ENCODE results near the gene ATP6V1D.
"Not testable (repeated sequence)": the region's sequence is repeated elsewhere in the genome, so short reads cannot be mapped to it uniquely, and the experiment has no call there.

- TF ChIP-seq CTCF (IDR thresholded peaks at IDR 0.05 in 2 of 3, conservative IDR thresholded peaks at IDR 0.05 in 1 of 3; ENCODE audit: borderline replicate concordance in 1 of 3, insufficient read depth in 1 of 3, low read depth in 2 of 3, low read length in 2 of 3); YY1 (IDR thresholded peaks at IDR 0.05; ENCODE audit: extremely low read depth, insufficient replicate concordance, low read depth, low read length); POLR2AphosphoS5 (IDR thresholded peaks at IDR 0.05; ENCODE audit: low read depth, low read length); EZH2 (IDR thresholded peaks at IDR 0.05); EZH2phosphoT487 (IDR thresholded peaks at IDR 0.05; ENCODE audit: borderline replicate concordance); ZNF274 (IDR thresholded peaks at IDR 0.05; ENCODE audit: low read depth, low read length); REST (IDR thresholded peaks at IDR 0.05; ENCODE audit: low read depth); CEBPB (IDR thresholded peaks at IDR 0.05; ENCODE audit: low read depth); MAX (IDR thresholded peaks at IDR 0.05); SP1 (IDR thresholded peaks at IDR 0.05; ENCODE audit: low read depth); POLR2A (IDR thresholded peaks at IDR 0.05; ENCODE audit: borderline replicate concordance, extremely low read depth, insufficient read depth, insufficient read length): not testable (repeated sequence)
Observed at GRCh38 chr14:67408122-67408801, 48.7 kb upstream of the ATP6V1D start.

Data from HCT116 (cell line).